HL-60 (cell line): ENCODE data around the gene STAG3.

ENCODE experiments used
- DNase-seq, 2 experiments: peaks; one replicate each; pipeline ENCODE4 v3.0.0-alpha.2; 2010 to 2020; ENCODE audit warnings: low read depth in 1 of 2, low spot score in 1 of 2
- H3K27ac ChIP-seq: fragments of 250-450 bp; sonication (Bioruptor Pico); replicated peaks from 2 replicates; pipeline ENCODE4 v1.5.1; 2020; ENCODE audit warnings: mild to moderate bottlenecking, moderate library complexity
- H3K27me3 ChIP-seq: fragments of 250-450 bp; sonication (Bioruptor Pico); 2 replicates; pipeline ENCODE4 v1.5.1; 2021; ENCODE audit warnings: mild to moderate bottlenecking, moderate library complexity; ENCODE audit not compliant: insufficient read depth, poor library complexity, severe bottlenecking
- H3K4me3 ChIP-seq: replicated peaks from 2 replicates; pipeline ENCODE4 v1.5.1; 2011; ENCODE audit warnings: mild to moderate bottlenecking, control low read depth, low read length; ENCODE audit not compliant: insufficient read depth
- CTCF ChIP-seq: IDR thresholded peaks from one replicate; pipeline ENCODE4 v1.5.1; 2011; ENCODE audit warnings: low read length, control low read depth, inconsistent platforms; ENCODE audit not compliant: insufficient read depth
- GABPA ChIP-seq: IDR thresholded peaks from 2 replicates; pipeline ENCODE4 v1.6.1; 2012; ENCODE audit warnings: low read depth
- POLR2AphosphoS5 ChIP-seq: IDR thresholded peaks from 2 replicates; pipeline ENCODE4 v1.6.1; 2012; ENCODE audit warnings: low read depth
- REST ChIP-seq: IDR thresholded peaks from 2 replicates; pipeline ENCODE4 v1.6.1; 2012; ENCODE audit warnings: low read depth; ENCODE audit not compliant: insufficient replicate concordance
- SPI1 ChIP-seq: IDR thresholded peaks from 2 replicates; pipeline ENCODE4 v1.6.1; 2012; ENCODE audit warnings: low read depth, mild to moderate bottlenecking, borderline replicate concordance

The STAG3 gene

GRCh38 chr7:100200693-100201092 lies 23.0 kb downstream of the STAG3 start:
- no peak for TF ChIP-seq POLR2AphosphoS5
- TF ChIP-seq GABPA: no peak
- TF ChIP-seq SPI1: no peak
- TF ChIP-seq CTCF: no peak
- TF ChIP-seq REST: no peak
- Histone ChIP-seq H3K4me3 (no peak overlapping the region), H3K27ac (no peak overlapping the region), H3K27me3 (no peaks in the 10 kb centered on the region)
- DNase-seq: no peak

GRCh38 chr7:100204454-100204853 lies 26.7 kb downstream of the STAG3 start:
- no peak overlapping the region for H3K4me3 ChIP-seq
- H3K27me3 ChIP-seq: no peaks in the 10 kb centered on the region
- DNase-seq: no peak
- no peak for TF ChIP-seq POLR2AphosphoS5
- no peak for TF ChIP-seq REST
- TF ChIP-seq GABPA: no peak
- no peak for TF ChIP-seq CTCF
- TF ChIP-seq SPI1: no peak
- no peak overlapping the region for H3K27ac ChIP-seq

GRCh38 chr7:100208911-100209408 lies 31.2 kb downstream of the STAG3 start:
- H3K27ac ChIP-seq: no peak overlapping the region
- H3K4me3 ChIP-seq: no peak overlapping the region
- no peak for TF ChIP-seq POLR2AphosphoS5
- H3K27me3 ChIP-seq: no peaks in the 10 kb centered on the region
- no peak for DNase-seq

GRCh38 chr7:100209493-100209892 lies 31.8 kb downstream of the STAG3 start:
- TF ChIP-seq SPI1: no peak
- no peak for TF ChIP-seq GABPA
- TF ChIP-seq REST: no peak
- TF ChIP-seq POLR2AphosphoS5: no peak
- TF ChIP-seq CTCF: no peak
- Histone ChIP-seq H3K27me3 (no peaks in the 10 kb centered on the region), H3K27ac (no peak overlapping the region), H3K4me3 (no peak overlapping the region)
- DNase-seq: no peak
